Measurements from ENCODE around the gene CYSLTR1. TPM values are rescaled to one million over a fixed set of nuclear protein-coding genes. Genes with fewer than 3 reads are reported as not detected.
A peak's percentile ranks its signal among the peaks of the same experiment; 100 is the strongest.

Gene CYSLTR1, protein sequence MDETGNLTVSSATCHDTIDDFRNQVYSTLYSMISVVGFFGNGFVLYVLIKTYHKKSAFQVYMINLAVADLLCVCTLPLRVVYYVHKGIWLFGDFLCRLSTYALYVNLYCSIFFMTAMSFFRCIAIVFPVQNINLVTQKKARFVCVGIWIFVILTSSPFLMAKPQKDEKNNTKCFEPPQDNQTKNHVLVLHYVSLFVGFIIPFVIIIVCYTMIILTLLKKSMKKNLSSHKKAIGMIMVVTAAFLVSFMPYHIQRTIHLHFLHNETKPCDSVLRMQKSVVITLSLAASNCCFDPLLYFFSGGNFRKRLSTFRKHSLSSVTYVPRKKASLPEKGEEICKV
- total RNA-seq, result 1 to 10 TPM in 2 of 5 donors, under 1 TPM in 2, not detected in 1; 0.58 to 7.1 (median 2.5) TPM
- polyA plus RNA-seq, result 1 to 10 TPM in 1 of 3 donors, under 1 TPM in 2; 0.44 to 2.7 (median 0.63) TPM
- long read RNA-seq, donor 1, partial matches to known transcripts, result 0 of 1 reads
- long read RNA-seq, donor 1, other reads (novel, unspliced or antisense), result 0 of 1 reads
- long read RNA-seq, donor 2, result 0 reads
- long read RNA-seq, donor 3, partial matches to known transcripts, result 0 of 1 reads
- long read RNA-seq, donor 3, other reads (novel, unspliced or antisense), result 0 of 1 reads
- long read RNA-seq, donor 4, result 0 reads
- long read RNA-seq, donor 5, result 0 reads
- long read RNA-seq, donor 6, partial matches to known transcripts, result 0 of 1 reads
- long read RNA-seq, donor 6, other reads (novel, unspliced or antisense), result 0 of 1 reads
- long read RNA-seq, donor 7, result 0 reads
- long read RNA-seq, donor 8, result 0 reads
- long read RNA-seq, donor 9, partial matches to known transcripts, result 0 of 1 reads
- long read RNA-seq, donor 9, other reads (novel, unspliced or antisense), result 0 of 1 reads
- long read RNA-seq, donor 10, partial matches to known transcripts, result 0 of 1 reads
- long read RNA-seq, donor 10, other reads (novel, unspliced or antisense), result 0 of 1 reads

DNA sequence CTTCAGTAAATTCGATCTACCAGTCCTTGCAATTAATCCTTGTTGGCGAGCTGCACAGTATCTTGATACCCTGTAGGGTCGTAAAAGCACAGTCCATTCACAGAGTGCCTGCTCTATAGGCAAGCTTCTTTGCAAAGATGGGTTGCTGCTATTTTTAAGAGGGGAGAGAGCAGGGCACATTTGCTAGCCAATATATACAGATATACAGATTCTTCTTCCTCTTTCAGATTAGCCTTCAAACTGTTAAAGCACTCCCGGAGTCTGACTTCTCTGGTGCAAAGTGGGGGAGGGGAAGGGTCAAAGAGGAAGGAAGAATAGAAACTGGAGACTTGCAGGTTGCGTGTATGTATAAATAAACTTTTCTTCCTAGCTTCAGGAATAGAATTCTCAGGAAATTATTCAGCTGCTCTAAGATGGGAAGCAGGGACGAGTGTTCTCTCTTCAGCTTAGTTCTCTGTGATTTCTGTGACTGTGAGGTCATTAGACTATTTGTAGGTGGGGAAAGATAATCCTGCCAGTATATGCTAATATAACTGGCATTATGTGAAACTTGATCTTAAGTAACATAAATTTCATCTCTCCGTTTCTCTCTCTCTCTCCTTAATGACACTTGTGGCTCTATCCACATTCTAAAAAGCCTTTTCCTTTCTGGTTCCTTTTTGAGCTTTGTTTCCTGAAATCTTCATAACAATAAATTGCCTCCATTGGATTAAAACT, at the start of gene CYSLTR1:
TSS of gene CYSLTR1 (minus strand) at position 242 of the 717 bp plus-strand sequence. CDS start 53,865 bp downstream, outside the sequence.
- no peaks in the 10 kb centered on the region for H3K27me3 ChIP-seq
- WGBS, 5 donors, result 24 to 31% (median 26%) methylated on average over 7 of the region's 7 CpGs
- intact Hi-C loops (cut with DNase I; ENCODE audit: low total_unique reads), result no loop called here
- peak in 1 of 2 donors; percentile 26 for DNase-seq
- TF ChIP-seq POLR2AphosphoS5 (IDR thresholded peaks at IDR 0.05) (no peak), POLR2A (IDR thresholded peaks at IDR 0.05) (no peak), EP300 (IDR thresholded peaks at IDR 0.05) (no peak)
- TF ChIP-seq, protein P1, sequence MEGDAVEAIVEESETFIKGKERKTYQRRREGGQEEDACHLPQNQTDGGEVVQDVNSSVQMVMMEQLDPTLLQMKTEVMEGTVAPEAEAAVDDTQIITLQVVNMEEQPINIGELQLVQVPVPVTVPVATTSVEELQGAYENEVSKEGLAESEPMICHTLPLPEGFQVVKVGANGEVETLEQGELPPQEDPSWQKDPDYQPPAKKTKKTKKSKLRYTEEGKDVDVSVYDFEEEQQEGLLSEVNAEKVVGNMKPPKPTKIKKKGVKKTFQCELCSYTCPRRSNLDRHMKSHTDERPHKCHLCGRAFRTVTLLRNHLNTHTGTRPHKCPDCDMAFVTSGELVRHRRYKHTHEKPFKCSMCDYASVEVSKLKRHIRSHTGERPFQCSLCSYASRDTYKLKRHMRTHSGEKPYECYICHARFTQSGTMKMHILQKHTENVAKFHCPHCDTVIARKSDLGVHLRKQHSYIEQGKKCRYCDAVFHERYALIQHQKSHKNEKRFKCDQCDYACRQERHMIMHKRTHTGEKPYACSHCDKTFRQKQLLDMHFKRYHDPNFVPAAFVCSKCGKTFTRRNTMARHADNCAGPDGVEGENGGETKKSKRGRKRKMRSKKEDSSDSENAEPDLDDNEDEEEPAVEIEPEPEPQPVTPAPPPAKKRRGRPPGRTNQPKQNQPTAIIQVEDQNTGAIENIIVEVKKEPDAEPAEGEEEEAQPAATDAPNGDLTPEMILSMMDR (IDR thresholded peaks at IDR 0.05), result no peak
- H3K27ac ChIP-seq, result peak within 1 kb of the TSS in 3 of 5 donors; percentile 35 to 62 (median 55)
- H3K4me1 ChIP-seq, result no peaks in the 10 kb centered on the region
- no peaks in the 10 kb centered on the region for H3K36me3 ChIP-seq
- peak within 1 kb of the TSS; percentile 20 to 30 (median 26) for H3K4me3 ChIP-seq
- no peaks in the 10 kb centered on the region for H3K9me3 ChIP-seq

- Histone ChIP-seq H3K4me3 (no peak overlapping the region), H3K27me3 (no peaks in the 10 kb centered on the region), H3K4me1 (no peaks in the 10 kb centered on the region), H3K27ac (no peak overlapping the region), H3K36me3 (no peaks in the 10 kb centered on the region), H3K9me3 (peaks cover 0 to 9% (median 3%) of the 10 kb centered on the region in 4 donors)
- intact Hi-C loops (cut with DNase I; ENCODE audit: low total_unique reads), result no loop called here
- no peak for DNase-seq
- 62 to 78% (median 71%) methylated on average over 2 of the region's 2 CpGs for WGBS, 5 donors
- no peak for TF ChIP-seq POLR2AphosphoS5 (IDR thresholded peaks at IDR 0.05)
- TF ChIP-seq EP300 (IDR thresholded peaks at IDR 0.05), result no peak
- TF ChIP-seq, protein P1 (IDR thresholded peaks at IDR 0.05), result no peak
- no peak for TF ChIP-seq POLR2A (IDR thresholded peaks at IDR 0.05)
Observed at GRCh38 chrX:78377186-78377585, 49.8 kb upstream of the CYSLTR1 start.

GRCh38 chrX:78375894-78376293, 48.5 kb upstream of the CYSLTR1 start:
- intact Hi-C loops (cut with DNase I; ENCODE audit: low total_unique reads), result no loop called here
- no peaks in the 10 kb centered on the region for H3K4me1 ChIP-seq
- DNase-seq, result no peak
- TF ChIP-seq EP300 (IDR thresholded peaks at IDR 0.05) (no peak), POLR2AphosphoS5 (IDR thresholded peaks at IDR 0.05) (no peak), POLR2A (IDR thresholded peaks at IDR 0.05) (no peak)
- TF ChIP-seq, protein P1 (IDR thresholded peaks at IDR 0.05), result no peak
- no peaks in the 10 kb centered on the region for H3K36me3 ChIP-seq
- H3K9me3 ChIP-seq, result peaks cover 0 to 4% (median under 1%) of the 10 kb centered on the region in 4 donors
- H3K27me3 ChIP-seq, result no peaks in the 10 kb centered on the region
- H3K4me3 ChIP-seq, result no peak overlapping the region
- H3K27ac ChIP-seq, result no peak overlapping the region

GRCh38 chrX:78366576-78366975, 39.2 kb upstream of the CYSLTR1 start:
- DNase-seq, result no peak
- WGBS, 5 donors, result 56 to 83% (median 65%) methylated on average over 1 of the region's 1 CpG
- peaks cover 0 to 14% (median 6%) of the 10 kb centered on the region in 4 donors for H3K9me3 ChIP-seq
- no peak overlapping the region for H3K4me3 ChIP-seq
- H3K36me3 ChIP-seq, result no peaks in the 10 kb centered on the region
- TF ChIP-seq EP300 (IDR thresholded peaks at IDR 0.05) (no peak), POLR2A (IDR thresholded peaks at IDR 0.05) (no peak), POLR2AphosphoS5 (IDR thresholded peaks at IDR 0.05) (no peak)
- TF ChIP-seq, protein P1 (IDR thresholded peaks at IDR 0.05), result no peak
- H3K4me1 ChIP-seq, result no peaks in the 10 kb centered on the region
- H3K27me3 ChIP-seq, result no peaks in the 10 kb centered on the region
- H3K27ac ChIP-seq, result no peak overlapping the region
- intact Hi-C loops (cut with DNase I; ENCODE audit: low total_unique reads), result no loop called here
